ENCODE measurements around the gene PTPRR. TPM values are rescaled to one million over a fixed set of nuclear protein-coding genes. Genes with fewer than 3 reads are reported as not detected.

The PTPRR gene
- polyA plus RNA-seq, 1 of the 3 experiments (the other 2 are of a cell fraction): 1.4 TPM

- no peak for TF ChIP-seq RCOR1 (IDR thresholded peaks at IDR 0.05; ENCODE audit: low read length)
- no peak for TF ChIP-seq USF2 (IDR thresholded peaks at IDR 0.05; ENCODE audit: borderline replicate concordance, low read depth, low read length)
- TF ChIP-seq RXRA (IDR thresholded peaks at IDR 0.05; ENCODE audit: borderline replicate concordance, low read depth): no peak
Observed at GRCh38 chr12:70721216-70721615, 199.3 kb downstream of the PTPRR start (continued).

GRCh38 chr12:70719672-70720420 lies 200.7 kb downstream of the PTPRR start:
- CTCF ChIA-PET: interaction anchor here (0.6 to 5.1 kb wide), 30 partner anchors 8 to 845 kb away, joined by 3 to 38 read pairs (median 4); no protein-coding TSS in a partner anchor
- no peak for TF ChIP-seq FOSL2 (IDR thresholded peaks at IDR 0.05; ENCODE audit: borderline replicate concordance, low read depth)
- TF ChIP-seq SMC3 (IDR thresholded peaks at IDR 0.05; ENCODE audit: low read depth, low read length): peak; percentile 80
- peak; percentile 81 for TF ChIP-seq RAD21 (IDR thresholded peaks at IDR 0.05; ENCODE audit: low read length)
- peak; percentile 99 for TF ChIP-seq CTCF (IDR thresholded peaks at IDR 0.05)
- WGBS (ENCODE audit: low lambda C conversion rate): 45% methylated on average over 19 of the region's 19 CpGs

DNA sequence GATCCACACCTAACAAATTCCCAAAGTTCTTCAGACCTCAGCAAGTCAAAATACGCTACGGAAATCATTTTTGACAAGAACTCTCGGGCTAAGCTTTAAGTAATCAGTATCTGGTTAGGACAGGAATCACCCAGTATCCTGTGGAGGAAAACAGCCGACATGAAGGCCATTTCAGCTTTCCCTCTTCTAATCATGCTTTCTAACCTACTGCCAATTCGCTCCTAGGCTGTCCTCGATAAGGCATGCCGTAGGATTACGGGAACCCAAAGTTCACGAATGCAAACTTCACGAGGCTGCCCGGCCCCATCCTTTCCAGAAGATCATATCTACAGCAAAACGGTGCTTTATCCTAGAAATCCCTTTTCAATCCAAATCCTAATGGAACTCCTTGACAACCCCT lies 201.5 kb downstream of the PTPRR start:
- Histone ChIP-seq H3K4me1 (ENCODE audit: control insufficient read depth in 1 of 2, insufficient read depth in 2 of 2, low read depth in 1 of 2, low read length in 1 of 2) (peaks cover 0 to 2% of the 10 kb centered on the region in 2 experiments; a peak in 2 of 4 replicates), H3K9ac (no peak overlapping the region), H3K27me3 (ENCODE audit: insufficient read depth) (no peaks in the 10 kb centered on the region), H3K9me3 (no peaks in the 10 kb centered on the region), H2AFZ (ENCODE audit: low read depth) (peak overlapping the region; percentile 80), H3K27ac (ENCODE audit: low read depth in 2 of 2, low read length in 1 of 2) (no peak overlapping the region), H3F3A (replicated peaks; ENCODE audit: insufficient read depth) (no peaks in the 10 kb centered on the region), H3K79me2 (ENCODE audit: insufficient read depth) (no peaks in the 10 kb centered on the region), H3K4me2 (no peak overlapping the region), H3K9me2 (no peaks in the 10 kb centered on the region), H4K20me1 (ENCODE audit: insufficient read depth) (no peaks in the 10 kb centered on the region), H3K36me3 (replicated peaks in 1 of 2; ENCODE audit: control insufficient read depth in 1 of 2, insufficient read depth in 2 of 2, low read length in 1 of 2) (no peaks in the 10 kb centered on the region), H3K4me3 (ENCODE audit: low read depth in 2 of 2, low read length in 1 of 2) (no peak overlapping the region)
- DNase-seq: no peak
- CTCF ChIA-PET: interaction anchor here (0.6 to 5.1 kb wide), 28 partner anchors 9 to 844 kb away, joined by 3 to 38 read pairs (median 4); no protein-coding TSS in a partner anchor
- 92% methylated on average over 12 of the region's 12 CpGs for WGBS (ENCODE audit: low lambda C conversion rate)
- POLR2A ChIA-PET: no interaction called here
- TF ChIP-seq USF2 (IDR thresholded peaks at IDR 0.05; ENCODE audit: borderline replicate concordance, low read depth, low read length) (no peak), FOSL2 (IDR thresholded peaks at IDR 0.05; ENCODE audit: borderline replicate concordance, low read depth) (no peak), CHD2 (IDR thresholded peaks at IDR 0.05; ENCODE audit: low read length, partially characterized antibody) (no peak), EZH2phosphoT487 (IDR thresholded peaks at IDR 0.05; ENCODE audit: borderline replicate concordance, low read depth) (no peak), ZBTB33 (IDR thresholded peaks at IDR 0.05; ENCODE audit: borderline replicate concordance, low read depth) (no peak), MAX (IDR thresholded peaks at IDR 0.05; ENCODE audit: low read depth) (no peak)
- TF ChIP-seq, protein P1, sequence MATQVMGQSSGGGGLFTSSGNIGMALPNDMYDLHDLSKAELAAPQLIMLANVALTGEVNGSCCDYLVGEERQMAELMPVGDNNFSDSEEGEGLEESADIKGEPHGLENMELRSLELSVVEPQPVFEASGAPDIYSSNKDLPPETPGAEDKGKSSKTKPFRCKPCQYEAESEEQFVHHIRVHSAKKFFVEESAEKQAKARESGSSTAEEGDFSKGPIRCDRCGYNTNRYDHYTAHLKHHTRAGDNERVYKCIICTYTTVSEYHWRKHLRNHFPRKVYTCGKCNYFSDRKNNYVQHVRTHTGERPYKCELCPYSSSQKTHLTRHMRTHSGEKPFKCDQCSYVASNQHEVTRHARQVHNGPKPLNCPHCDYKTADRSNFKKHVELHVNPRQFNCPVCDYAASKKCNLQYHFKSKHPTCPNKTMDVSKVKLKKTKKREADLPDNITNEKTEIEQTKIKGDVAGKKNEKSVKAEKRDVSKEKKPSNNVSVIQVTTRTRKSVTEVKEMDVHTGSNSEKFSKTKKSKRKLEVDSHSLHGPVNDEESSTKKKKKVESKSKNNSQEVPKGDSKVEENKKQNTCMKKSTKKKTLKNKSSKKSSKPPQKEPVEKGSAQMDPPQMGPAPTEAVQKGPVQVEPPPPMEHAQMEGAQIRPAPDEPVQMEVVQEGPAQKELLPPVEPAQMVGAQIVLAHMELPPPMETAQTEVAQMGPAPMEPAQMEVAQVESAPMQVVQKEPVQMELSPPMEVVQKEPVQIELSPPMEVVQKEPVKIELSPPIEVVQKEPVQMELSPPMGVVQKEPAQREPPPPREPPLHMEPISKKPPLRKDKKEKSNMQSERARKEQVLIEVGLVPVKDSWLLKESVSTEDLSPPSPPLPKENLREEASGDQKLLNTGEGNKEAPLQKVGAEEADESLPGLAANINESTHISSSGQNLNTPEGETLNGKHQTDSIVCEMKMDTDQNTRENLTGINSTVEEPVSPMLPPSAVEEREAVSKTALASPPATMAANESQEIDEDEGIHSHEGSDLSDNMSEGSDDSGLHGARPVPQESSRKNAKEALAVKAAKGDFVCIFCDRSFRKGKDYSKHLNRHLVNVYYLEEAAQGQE (IDR thresholded peaks at IDR 0.05; ENCODE audit: low read depth, low read length): no peak

More at GRCh38 chr12:70719672-70720420, 200.7 kb downstream of the PTPRR start:
- Histone ChIP-seq H3K9me3 (no peaks in the 10 kb centered on the region), H3K36me3 (replicated peaks in 1 of 2; ENCODE audit: control insufficient read depth in 1 of 2, insufficient read depth in 2 of 2, low read length in 1 of 2) (no peaks in the 10 kb centered on the region), H3K9ac (0 out of 2 replicates have a peak overlapping the region, but pooled peaks have one; percentile 13), H3K79me2 (ENCODE audit: insufficient read depth) (no peaks in the 10 kb centered on the region), H4K20me1 (ENCODE audit: insufficient read depth) (no peaks in the 10 kb centered on the region), H3K27ac (ENCODE audit: low read depth in 2 of 2, low read length in 1 of 2) (no peak overlapping the region), H3K27me3 (ENCODE audit: insufficient read depth) (no peaks in the 10 kb centered on the region), H3K4me1 (ENCODE audit: control insufficient read depth in 1 of 2, insufficient read depth in 2 of 2, low read depth in 1 of 2, low read length in 1 of 2) (peaks cover 0 to 2% of the 10 kb centered on the region in 2 experiments; a peak in 2 of 4 replicates), H3K4me3 (ENCODE audit: low read depth in 2 of 2, low read length in 1 of 2) (peak overlapping the region; percentile 9 to 53; a peak in 2 of 4 replicates), H3K4me2 (peak overlapping the region; percentile 56; the same call in 1 of the 2 replicates), H2AFZ (ENCODE audit: low read depth) (peak overlapping the region; percentile 80), H3K9me2 (no peaks in the 10 kb centered on the region), H3F3A (replicated peaks; ENCODE audit: insufficient read depth) (no peaks in the 10 kb centered on the region)
- POLR2A ChIA-PET: no interaction called here
- DNase-seq: peak; percentile 48
